TTC549 (cell line): ENCODE results near the gene TTYH2.
"Not testable (repeated sequence)": the region's sequence is repeated elsewhere in the genome, so short reads cannot be mapped to it uniquely, and the experiment has no call there.

ENCODE experiments used
- FAIRE-seq: peaks from 2 replicates; lab custom pipeline; 2012; peaks lifted over from hg19 to GRCh38; lab: Jason Lieb, UNC

TTYH2 gene

DNA sequence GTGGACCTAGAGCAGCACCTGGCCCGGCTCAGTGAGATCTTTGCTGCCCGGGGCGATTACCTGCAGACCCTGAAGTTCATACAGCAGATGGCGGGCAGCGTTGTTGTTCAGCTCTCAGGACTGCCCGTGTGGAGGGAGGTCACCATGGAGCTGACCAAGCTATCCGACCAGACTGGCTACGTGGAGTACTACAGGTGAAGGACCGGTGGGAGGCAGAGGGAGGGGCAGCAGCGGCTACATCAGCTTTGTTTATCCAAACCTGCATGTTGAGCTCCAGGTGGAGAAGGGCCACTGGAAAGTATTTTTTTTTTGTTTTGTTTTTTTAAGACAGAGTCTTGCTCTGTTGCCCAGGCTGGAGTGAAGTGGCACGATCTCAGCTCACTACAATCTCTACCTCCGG is 23.9 kb downstream of the TTYH2 start:
- no peak for FAIRE-seq

DNA sequence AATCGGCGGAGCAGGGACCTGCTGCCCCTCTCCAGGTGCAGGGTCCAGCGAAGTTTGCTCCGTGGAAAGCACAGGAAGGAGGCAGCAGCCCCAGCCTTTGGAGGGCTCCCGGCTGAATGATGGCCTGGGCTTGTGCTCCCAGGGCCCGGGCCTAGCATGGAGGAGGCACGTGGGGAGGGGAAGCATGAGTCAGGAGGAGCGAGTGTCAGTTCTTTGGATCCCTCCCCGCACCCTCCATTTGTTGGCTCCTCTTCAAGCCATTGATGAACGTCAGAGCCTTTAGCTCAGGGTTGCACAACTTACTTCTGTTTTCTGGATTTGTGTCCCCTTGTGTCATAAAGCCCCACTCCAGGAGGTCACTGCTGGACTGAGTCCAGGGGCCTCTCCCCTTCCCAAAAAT is 25.8 kb downstream of the TTYH2 start:
- FAIRE-seq = no peak

DNA sequence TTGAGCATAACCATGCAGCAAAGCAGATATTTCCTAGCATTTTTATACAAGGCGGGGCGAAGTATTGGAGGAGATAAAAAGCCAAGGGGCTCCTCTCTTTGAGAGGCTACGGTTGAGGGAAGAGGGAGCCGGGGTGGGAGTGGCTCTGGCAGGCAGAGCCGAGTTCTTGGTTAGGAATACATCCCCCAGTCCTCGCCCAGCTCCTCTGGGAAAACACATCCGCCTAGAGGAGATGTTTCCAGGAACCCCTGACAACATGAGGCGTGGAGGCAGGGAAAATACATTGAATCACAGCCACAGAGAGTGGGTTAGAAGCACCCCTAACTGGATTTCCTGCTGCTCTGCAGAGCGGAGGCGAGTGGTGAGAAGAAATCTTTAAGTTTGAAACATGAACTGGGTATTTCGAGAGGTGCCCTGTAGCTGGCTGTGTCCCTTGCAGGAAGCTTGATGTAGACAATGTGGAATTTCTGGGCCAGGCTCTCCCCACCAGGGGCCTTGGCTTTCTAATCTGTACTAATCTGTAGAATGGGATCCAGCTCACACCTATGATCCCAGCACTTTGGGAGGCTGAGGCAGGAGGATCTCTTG is 27.3 kb downstream of the TTYH2 start:
- no peak for FAIRE-seq

DNA sequence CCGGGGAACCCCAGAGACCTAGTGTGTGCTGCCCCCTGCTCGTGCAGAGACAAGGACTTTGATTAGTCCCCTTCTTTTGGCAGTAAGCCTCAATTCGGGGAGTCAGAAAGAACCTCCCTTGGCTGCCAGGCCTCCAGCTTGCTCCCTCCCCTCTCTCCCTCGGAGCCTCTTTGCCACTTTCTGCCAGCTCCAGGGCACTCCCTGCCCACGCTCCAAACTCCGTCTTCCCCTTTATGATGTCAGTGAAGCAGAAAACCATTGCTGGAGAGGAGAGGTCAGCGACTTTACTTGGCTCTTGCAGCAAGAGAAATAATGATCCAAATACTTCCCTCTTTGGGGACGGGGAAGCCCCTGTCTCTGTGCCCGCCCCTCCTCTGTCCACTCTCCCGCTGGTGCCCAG is 28.1 kb downstream of the TTYH2 start:
- no peak for FAIRE-seq

DNA sequence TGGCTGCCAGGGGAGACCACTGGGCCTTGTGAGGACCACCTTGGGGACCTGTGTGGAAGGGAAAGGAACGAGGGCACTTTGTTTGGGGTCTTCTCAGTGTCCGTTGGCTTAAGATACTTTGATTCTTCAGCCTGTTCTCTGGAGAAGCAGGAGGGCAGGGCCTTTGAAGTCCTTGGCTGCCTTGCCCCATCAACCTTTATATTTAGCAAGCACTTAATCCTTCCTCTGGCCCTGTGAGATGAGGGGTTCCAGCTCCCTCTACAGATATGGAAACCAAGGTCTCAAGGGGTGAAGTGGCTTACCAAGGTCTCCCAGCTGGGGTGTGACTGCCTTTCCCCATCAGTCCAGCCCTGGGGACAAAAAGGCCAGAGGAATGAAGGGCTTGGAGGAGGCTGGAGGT is 28.5 kb downstream of the TTYH2 start:
- no peak for FAIRE-seq

DNA sequence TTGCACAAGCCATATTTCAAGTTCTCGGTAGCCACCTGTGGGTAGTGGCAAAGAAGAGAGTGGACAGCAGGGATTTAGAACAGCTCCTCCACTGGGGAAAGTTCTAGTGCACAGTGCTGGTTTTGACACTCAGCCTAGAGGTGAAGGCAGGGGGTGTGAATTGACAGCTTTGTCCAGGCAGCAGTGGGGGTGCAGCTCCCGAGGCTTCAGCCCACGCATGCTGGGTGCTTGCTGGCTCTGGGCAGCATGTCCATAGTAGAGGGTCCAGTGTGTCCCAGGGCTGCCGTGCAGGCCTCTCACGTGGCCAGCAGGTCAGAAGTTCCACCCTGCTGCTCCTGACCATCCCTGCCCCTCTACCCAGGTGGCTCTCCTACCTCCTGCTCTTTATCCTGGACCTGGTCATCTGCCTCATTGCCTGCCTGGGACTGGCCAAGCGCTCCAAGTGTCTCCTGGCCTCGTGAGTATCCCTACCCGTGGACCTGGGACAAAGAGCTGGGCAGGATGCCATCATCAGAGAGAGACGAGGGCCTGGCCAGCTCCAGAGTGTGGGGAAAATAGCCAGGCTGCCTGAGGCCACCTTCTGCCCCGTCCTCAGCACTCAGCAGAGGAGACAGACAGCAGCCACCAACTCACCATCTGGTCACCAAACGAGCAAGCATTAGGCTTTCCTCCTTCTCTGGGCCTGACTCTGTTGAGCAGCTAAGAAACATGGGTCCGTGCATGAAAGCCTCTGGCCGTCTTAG is 29.8 kb downstream of the TTYH2 start:
- no peak for FAIRE-seq

DNA sequence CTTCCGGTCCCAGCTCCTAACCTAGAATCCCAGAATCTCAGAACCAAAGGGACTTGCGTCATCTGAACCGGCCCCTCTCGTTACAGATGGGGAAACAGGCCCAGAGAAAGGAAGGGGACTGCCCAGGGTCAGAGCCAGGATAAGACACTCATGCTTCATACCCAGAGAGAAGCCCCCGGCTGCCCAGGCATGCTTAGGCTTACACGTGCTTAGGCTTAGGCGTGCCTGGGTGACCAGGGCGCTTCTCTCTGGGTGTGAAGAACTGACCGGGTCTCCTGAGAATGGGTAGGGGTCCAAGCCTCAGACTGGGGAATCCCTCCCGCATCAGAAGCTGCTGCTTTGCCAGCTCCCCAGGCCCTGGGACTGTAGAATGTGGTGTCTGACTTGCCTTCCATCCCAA is 30.8 kb downstream of the TTYH2 start:
- FAIRE-seq = no peak

DNA sequence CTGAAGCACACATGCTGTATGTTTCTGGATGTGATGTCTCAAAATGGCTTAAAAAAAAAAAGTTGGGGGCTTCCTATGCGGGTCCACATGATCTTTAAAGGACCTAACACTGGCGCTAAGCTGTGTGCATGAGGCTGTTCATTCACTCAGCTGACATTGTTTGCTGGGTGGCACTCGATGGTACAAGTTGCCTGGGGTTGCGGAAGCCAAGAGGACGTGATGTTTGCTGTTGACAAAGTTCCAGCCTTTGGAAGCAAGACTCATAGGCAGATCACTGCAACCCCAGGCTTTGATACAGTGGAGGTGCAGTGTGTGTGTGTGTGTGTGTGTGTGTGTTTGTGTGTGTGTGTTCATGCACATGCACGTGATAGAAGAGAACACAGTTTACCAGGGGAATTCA is 31.2 kb downstream of the TTYH2 start:
- FAIRE-seq = no peak

DNA sequence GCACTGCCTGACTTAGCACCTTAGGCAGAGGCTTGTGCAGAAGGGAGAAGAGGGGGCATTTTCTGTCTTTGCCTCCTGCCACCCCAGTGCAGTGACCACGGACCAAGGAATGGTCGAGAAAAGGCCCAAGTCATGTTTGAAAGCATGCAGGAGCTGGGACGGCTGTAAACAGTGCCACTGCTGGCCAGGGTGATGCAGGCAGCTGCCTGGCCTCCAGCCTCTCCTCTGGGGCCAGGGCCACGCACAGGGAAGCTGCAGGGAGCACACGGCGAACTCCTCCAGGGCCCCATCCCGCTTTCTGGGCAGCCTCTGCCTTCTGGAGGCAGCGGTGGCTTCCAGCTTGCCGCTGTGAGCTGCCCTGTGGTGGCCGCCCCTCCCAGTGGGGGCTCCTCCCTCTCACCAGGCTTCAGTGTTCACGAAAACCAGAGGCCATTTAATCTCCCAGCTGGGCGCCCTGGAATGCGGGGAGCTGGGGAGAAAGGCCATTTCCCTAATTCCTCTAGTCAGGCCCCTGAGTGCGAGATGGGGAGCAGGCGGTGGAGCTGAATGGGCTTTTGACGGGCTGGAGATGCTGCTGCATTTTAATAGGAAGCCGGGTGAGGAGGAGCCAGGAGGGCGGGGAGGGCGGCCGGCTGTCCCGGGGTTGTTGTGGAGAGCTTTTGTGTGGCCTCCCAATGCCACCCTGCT is 31.9 kb downstream of the TTYH2 start:
- no peak for FAIRE-seq

DNA sequence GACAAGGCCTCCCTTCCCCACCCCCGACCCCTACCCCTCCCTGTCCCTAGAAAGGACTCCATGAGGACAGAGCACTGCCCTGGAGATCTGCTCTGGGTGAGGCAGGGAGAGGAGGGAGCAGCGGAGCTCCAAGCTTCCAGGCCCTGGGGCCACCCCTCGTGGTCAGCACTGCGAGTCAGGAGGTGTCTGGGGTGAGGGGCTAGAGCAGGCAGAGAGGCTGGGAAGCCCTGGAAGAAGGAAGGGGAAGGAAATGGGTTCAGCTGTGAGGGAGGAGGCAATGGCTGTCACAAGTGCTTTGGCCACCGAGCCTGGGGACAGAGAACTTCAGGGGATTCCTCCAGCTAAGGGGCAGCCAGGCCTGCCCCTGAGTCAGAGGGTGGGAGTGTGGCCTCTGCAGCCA is 32.5 kb downstream of the TTYH2 start:
- FAIRE-seq = no peak

DNA sequence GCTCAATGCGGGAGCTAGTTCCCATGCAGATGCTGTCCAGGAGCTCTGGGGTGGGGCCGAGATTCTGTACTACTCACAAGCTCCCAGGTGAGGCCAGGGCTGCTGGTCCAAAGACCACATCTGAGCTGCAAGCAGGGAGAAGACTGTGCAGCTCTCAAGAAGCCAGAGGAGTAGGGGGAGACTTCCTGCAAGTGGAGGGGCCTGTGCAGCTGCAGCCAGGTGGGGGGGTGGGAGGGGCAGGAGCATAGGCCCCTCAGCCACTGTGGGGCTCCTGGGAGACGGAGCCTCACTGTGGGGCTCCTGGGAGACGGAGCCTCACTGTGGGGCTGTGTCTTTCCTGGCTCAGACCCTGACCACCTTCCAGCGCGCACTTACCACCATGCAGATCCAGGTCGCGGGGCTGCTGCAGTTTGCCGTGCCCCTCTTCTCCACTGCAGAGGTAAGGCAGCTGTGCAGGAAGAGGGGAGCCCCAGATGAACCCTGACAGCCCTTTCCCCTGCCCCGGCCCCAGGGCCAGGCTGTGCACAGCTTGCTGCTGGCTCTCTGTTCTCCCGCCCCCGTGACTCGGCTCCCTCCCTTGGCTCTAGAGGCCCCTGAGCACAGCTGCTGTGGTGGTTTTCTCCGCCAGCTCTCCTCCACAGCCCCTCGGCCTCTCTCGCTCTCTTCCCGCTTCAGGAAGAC is 36.4 kb downstream of the TTYH2 start:
- FAIRE-seq = no peak

DNA sequence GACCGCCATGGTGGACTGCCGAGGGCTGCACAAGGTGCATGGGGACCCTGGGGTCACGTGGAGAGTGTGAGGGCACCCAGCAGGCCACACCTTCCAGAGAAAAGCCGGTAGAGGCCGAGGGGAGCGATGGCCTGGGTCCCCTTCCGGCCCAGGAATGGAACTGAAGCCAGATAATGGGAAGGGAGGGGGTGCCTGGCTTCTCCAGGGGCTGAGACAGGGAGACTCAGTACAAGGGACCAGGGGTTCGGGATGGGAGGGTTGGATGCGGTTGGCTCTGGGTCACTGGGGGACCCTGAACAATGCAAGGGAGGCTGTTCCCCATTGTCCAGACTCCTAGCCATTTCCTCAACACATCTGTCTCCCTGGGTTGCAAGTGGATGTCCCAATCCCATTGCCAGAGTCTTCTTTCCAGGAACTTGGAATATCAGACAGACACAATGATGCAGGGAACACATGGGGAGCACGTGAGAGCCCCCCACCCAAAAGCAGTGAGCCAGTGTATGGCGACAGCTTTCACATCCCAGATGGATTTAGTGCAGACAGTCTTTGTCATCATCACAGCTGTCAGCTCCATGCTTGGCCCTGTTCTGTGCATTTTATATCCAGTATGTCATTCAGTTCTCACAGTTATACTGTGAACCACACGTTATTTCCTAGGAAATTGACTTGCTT is 37.1 kb downstream of the TTYH2 start:
- no peak for FAIRE-seq

DNA sequence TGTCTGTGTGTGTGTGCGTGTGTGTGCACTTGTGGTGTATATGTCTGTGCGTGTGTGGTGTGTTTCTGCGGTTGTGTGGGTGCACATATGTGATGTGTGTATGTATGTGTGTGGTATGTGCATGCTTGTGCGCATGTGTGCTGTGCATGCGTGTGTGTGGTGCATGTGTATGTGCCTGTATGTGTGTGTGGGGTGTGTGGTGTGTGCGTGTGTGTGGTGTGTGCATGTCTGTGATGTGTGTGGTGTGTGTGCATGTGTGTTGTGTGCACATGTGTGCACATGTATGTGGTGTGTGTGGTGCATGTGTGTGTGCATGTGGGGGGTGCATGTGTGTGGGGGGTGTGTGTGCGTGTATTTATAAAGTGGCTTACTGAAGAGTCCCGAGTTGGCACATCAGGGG is 37.7 kb downstream of the TTYH2 start:
- FAIRE-seq = no peak

DNA sequence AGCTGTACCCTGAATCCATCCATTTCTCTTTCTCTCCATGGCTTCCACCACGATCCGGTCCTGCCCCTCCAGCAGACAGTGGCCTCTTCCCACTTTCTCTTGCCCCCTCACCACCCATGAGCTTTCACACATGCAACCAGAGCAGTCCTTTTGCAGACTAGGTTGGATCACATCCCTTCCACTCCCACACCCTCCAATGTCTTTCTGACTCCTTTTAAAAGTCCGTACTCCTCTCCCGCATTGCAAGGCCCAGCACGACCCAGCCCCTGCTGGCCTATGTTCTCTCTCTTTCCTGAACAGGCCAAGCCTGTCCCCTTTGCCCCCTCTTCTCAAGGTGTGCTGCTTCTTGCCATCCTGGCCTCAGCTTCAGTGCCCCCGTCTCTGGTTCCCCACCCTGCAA is 38.2 kb downstream of the TTYH2 start:
- FAIRE-seq = no peak

DNA sequence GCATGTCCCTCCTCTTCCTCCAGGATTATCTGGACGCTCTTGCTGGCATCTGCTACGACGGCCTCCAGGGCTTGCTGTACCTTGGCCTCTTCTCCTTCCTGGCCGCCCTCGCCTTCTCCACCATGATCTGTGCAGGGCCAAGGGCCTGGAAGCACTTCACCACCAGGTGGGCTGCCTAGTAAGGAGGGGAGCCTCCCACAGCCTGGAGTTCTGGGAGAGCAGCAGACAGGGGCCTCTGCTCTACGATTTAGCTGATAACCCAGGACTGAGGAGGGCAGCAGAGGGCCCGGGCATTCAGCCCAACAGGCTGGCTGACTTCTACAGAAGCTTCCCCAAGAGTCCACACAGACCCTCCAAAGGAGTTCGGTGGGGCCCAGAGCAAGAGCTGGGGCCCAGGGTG is 38.8 kb downstream of the TTYH2 start:
- no peak for FAIRE-seq

DNA sequence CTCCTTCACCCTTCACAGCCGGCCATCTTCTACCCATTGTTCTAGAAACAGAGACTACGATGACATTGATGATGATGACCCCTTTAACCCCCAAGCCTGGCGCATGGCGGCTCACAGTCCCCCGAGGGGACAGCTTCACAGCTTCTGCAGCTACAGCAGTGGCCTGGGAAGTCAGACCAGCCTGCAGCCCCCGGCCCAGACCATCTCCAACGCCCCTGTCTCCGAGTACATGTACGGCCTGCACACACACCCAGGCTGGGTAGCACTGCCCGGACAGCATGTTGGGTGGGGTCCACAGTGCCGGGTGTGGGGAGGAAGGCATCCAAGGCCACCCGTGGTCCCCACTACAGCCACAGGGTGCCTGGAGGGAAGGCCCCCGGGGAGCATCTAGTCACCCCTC is 39.7 kb downstream of the TTYH2 start:
- FAIRE-seq = no peak

DNA sequence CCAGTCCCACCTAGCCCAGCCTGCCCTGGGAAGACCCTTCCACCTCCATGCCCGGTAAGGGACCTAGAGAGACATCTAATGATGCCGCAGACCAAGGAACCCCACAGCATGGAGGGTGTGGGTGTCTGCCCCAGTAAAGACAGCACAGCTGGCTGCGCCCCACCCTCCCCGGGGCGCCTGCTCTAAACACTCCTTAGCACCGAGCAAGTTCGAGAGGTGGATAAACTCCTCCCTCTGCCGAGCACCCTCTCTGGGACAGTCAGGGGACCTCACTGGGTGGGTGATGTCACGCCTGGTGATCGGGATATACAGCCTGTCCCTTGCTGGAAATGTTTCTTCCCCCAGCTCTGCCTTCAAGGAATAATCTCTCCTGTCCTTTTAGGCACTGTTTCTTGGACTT is 43.9 kb downstream of the TTYH2 start:
- FAIRE-seq = no peak

DNA sequence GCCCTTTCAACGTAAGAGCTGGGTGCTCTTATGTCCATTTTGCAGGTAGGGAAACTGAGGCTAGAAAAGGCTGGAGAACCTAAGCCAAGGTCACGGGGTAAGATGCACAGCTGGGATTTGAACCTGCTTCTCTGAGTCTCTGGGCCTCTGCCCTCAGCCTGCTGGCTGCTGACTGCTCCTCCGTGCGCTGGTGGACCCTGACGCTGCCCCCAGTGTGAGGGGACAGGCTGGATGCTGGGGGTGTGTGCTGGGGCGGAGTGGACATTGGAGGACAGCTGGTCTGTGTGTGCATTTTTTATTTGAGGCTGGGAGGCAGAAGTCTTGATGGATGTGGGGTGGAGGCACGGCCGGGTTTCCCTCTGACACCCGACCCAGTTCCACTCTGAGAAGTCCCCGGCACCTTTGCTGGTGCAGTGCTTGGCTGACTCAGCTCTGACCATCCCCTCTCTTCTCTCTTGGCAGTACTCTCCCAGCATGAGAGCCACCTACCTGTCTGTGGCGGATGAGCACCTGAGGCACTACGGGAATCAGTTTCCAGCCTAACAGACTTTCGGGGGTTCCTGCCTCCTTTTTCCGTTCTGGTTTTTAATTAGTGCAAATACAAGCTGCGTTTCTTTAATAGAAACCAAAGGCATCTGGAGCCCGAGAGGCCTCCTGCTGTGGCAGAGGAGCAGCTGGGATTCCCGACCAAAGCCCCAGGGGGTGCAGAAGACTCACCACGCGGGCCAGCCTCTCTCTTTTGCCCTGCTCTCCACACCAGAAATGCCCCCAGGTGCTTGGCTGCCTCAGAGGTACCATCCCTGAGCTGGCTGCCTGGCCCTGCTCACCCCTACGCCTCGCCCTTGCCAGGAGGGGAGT is 46.5 kb downstream of the TTYH2 start:
- no peak for FAIRE-seq

DNA sequence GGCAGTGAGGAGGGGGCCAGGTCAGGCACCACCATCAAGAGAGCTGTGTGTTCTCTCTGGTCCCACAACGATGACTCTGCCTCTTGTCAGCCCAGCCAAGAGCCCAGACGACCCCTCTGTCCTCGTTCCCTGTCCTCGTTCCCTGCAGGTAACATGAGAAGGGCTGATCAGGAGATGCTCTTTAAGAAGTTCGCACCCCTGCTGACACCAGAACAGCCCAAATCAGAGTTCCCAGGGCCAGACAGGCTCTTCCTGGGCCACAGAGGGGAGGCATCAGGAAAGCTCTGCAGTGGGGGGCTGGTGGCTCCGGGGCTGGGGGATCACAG is 47.1 kb downstream of the TTYH2 start:
- FAIRE-seq = no peak

DNA sequence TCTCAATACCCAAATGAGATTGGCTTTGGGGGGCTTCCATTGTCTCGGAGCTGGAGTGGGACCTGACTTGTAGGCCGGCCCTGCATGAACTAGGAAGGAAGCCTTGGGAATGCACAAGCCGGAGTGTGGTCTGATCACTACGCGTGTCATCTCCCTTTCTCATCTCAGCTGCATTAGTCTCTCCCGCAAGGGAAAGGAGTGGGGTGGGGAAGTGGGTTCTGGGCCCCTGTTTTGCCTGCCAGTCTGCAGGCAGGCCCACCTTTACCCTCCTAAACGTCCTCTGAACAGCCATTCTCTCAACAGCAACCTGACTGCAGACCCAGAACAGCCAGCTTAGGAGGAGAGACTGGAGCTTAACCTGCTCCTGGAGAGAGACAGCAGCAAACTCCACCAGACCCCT is 49.2 kb downstream of the TTYH2 start:
- FAIRE-seq = no peak

DNA sequence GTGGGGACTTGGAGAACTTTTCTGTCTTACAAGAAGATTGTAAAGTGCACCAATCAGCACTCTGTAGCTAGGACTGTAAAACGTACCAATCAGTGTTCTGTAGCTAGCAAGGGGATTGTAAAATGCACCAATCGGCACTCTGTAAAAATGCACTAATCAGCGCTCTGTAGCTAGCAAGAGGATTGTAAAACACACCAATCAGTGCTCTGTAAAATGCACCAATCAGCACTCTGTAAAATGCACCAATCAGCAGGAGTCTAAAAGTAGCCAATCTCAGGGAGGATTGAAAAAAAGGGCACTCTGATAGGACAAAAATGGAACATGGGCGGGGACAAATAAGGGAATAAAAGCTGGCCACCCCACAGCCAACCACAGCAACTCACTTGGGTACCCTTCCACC is 53.7 kb downstream of the TTYH2 start:
- not testable (repeated sequence) for FAIRE-seq

DNA sequence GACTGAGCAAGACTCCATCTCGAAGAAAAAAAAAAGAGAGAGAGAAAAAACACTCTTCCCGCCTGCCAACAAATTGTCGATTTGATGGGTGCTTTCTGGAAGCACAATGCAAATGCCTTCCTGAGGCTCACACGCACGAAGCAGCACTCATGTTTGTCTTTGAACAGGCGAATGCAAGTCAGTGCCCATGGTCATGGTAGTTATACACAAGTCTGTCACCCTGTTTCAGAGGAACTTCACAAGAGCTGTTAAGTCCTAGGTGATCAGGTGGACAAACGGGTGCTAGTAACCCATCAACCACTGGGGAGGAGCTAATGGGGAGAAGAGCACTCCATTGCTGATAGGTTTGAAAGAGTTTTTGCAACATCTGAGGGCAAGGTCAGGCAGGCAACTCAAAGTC is 54.2 kb downstream of the TTYH2 start:
- no peak for FAIRE-seq
